Measurements from ENCODE around the gene ARFGAP2. TPM values are rescaled to one million over a fixed set of nuclear protein-coding genes. Genes with fewer than 3 reads are reported as not detected.

Gene ARFGAP2
- polyA plus RNA-seq = 10 to 100 TPM; 53.0 to 73.1 (median 64.4) TPM
- long read RNA-seq, donor 1, transcript ARFGAP2-205 (16 exons, 2,976 nt) = major isoform, 9 of 25 reads
- long read RNA-seq, donor 1, partial matches to known transcripts = 12 of 25 reads
- long read RNA-seq, donor 1, other reads (novel, unspliced or antisense) = 0 of 25 reads
- long read RNA-seq, donor 2, partial matches to known transcripts = 0 of 1 reads
- long read RNA-seq, donor 2, other reads (novel, unspliced or antisense) = 0 of 1 reads
- long read RNA-seq, donor 3, partial matches to known transcripts = 6 of 10 reads
- long read RNA-seq, donor 3, other reads (novel, unspliced or antisense) = 0 of 10 reads
- long read RNA-seq, donor 4, partial matches to known transcripts = 0 of 1 reads
- long read RNA-seq, donor 4, other reads (novel, unspliced or antisense) = 0 of 1 reads
- long read RNA-seq, donor 5 = 0 reads
- long read RNA-seq, donor 6, partial matches to known transcripts = 6 of 9 reads
- long read RNA-seq, donor 6, other reads (novel, unspliced or antisense) = 0 of 9 reads
- long read RNA-seq, donor 7 = 0 reads
- long read RNA-seq, donor 8 = 0 reads
- long read RNA-seq, donor 9, partial matches to known transcripts = 0 of 1 reads
- long read RNA-seq, donor 9, other reads (novel, unspliced or antisense) = 0 of 1 reads
- long read RNA-seq, donor 10, transcript ARFGAP2-205 (16 exons, 2,976 nt) = major isoform, 5 of 17 reads
- long read RNA-seq, donor 10, partial matches to known transcripts = 10 of 17 reads
- long read RNA-seq, donor 10, other reads (novel, unspliced or antisense) = 0 of 17 reads

GRCh38 chr11:47176328-47177228 lies at the start of gene ARFGAP2:
Gene ARFGAP2, minus strand, starts transcription at chr11:47176879. Its CDS starts 26 bp downstream, at chr11:47176853.
- Histone ChIP-seq H3K27ac (ENCODE audit: low read depth in 1 of 3, low read length in 2 of 3) (peak within 1 kb of the TSS; percentile 84 to 98 (median 91)), H3K27me3 (ENCODE audit: control insufficient read depth in 3 of 3, insufficient read depth in 3 of 3, low read length in 3 of 3) (no peaks in the 10 kb centered on the region), H3K4me1 (ENCODE audit: control insufficient read depth in 3 of 3, insufficient read depth in 2 of 3, low read depth in 1 of 3, low read length in 2 of 3) (peaks cover 2 to 26% (median 6%) of the 10 kb centered on the region in 3 donors), H3K4me3 (ENCODE audit: low read depth in 1 of 3, low read length in 3 of 3) (peak within 1 kb of the TSS; percentile 66 to 99 (median 83)), H3K9me3 (ENCODE audit: control insufficient read depth in 2 of 2, insufficient read depth in 1 of 2, low read depth in 1 of 2, low read length in 1 of 2) (no peaks in the 10 kb centered on the region), H3K36me3 (ENCODE audit: control insufficient read depth in 3 of 3, insufficient read depth in 2 of 3, low read depth in 1 of 3, low read length in 3 of 3) (peaks cover 6 to 78% (median 10%) of the 10 kb centered on the region in 3 donors)
- no peak for FAIRE-seq
- 0 to 1% (median 1%) methylated on average over 64 to 89 of the region's 89 CpGs for WGBS, 3 donors
- DNase-seq = peak; percentile 97 to 99

GRCh38 chr11:47225552-47226400 lies 49.1 kb upstream of the ARFGAP2 start:
- no peak for DNase-seq
- 91 to 96% (median 95%) methylated on average over 7 of the region's 7 CpGs for WGBS, 3 donors
- FAIRE-seq = no peak
- no peaks in the 10 kb centered on the region for H3K27me3 ChIP-seq (ENCODE audit: control insufficient read depth in 3 of 3, insufficient read depth in 3 of 3, low read length in 3 of 3)
- no peaks in the 10 kb centered on the region for H3K4me1 ChIP-seq (ENCODE audit: control insufficient read depth in 3 of 3, insufficient read depth in 2 of 3, low read depth in 1 of 3, low read length in 2 of 3)
- peaks cover 0 to 54% (median 0%) of the 10 kb centered on the region in 3 donors for H3K36me3 ChIP-seq (ENCODE audit: control insufficient read depth in 3 of 3, insufficient read depth in 2 of 3, low read depth in 1 of 3, low read length in 3 of 3)
- no peaks in the 10 kb centered on the region for H3K9me3 ChIP-seq (ENCODE audit: control insufficient read depth in 2 of 2, insufficient read depth in 1 of 2, low read depth in 1 of 2, low read length in 1 of 2)
- no peak overlapping the region for H3K27ac ChIP-seq (ENCODE audit: low read depth in 1 of 3, low read length in 2 of 3)
- no peak overlapping the region for H3K4me3 ChIP-seq (ENCODE audit: low read depth in 1 of 3, low read length in 3 of 3)

- Histone ChIP-seq H3K4me3 (ENCODE audit: low read depth in 1 of 3, low read length in 3 of 3) (no peak overlapping the region), H3K27ac (ENCODE audit: low read depth in 1 of 3, low read length in 2 of 3) (no peak overlapping the region), H3K4me1 (ENCODE audit: control insufficient read depth in 3 of 3, insufficient read depth in 2 of 3, low read depth in 1 of 3, low read length in 2 of 3) (no peaks in the 10 kb centered on the region), H3K27me3 (ENCODE audit: control insufficient read depth in 3 of 3, insufficient read depth in 3 of 3, low read length in 3 of 3) (no peaks in the 10 kb centered on the region), H3K36me3 (ENCODE audit: control insufficient read depth in 3 of 3, insufficient read depth in 2 of 3, low read depth in 1 of 3, low read length in 3 of 3) (peaks cover 0 to 45% (median 0%) of the 10 kb centered on the region in 3 donors), H3K9me3 (ENCODE audit: control insufficient read depth in 2 of 2, insufficient read depth in 1 of 2, low read depth in 1 of 2, low read length in 1 of 2) (no peaks in the 10 kb centered on the region)
- DNase-seq (no peak), FAIRE-seq (no peak)
- 90 to 100% (median 96%) methylated on average over 2 of the region's 2 CpGs for WGBS, 3 donors
Observed at GRCh38 chr11:47222696-47223095, 46.0 kb upstream of the ARFGAP2 start.

- H3K4me1 ChIP-seq (ENCODE audit: control insufficient read depth in 3 of 3, insufficient read depth in 2 of 3, low read depth in 1 of 3, low read length in 2 of 3) = peaks cover 0 to 15% (median 9%) of the 10 kb centered on the region in 3 donors
- no peak overlapping the region for H3K4me3 ChIP-seq (ENCODE audit: low read depth in 1 of 3, low read length in 3 of 3)
- peaks cover 0 to 37% (median 0%) of the 10 kb centered on the region in 3 donors for H3K36me3 ChIP-seq (ENCODE audit: control insufficient read depth in 3 of 3, insufficient read depth in 2 of 3, low read depth in 1 of 3, low read length in 3 of 3)
- H3K27me3 ChIP-seq (ENCODE audit: control insufficient read depth in 3 of 3, insufficient read depth in 3 of 3, low read length in 3 of 3) = no peaks in the 10 kb centered on the region
- H3K9me3 ChIP-seq (ENCODE audit: control insufficient read depth in 2 of 2, insufficient read depth in 1 of 2, low read depth in 1 of 2, low read length in 1 of 2) = no peaks in the 10 kb centered on the region
- whole genome bisulfite sequencing, 3 donors = 29 to 64% (median 58%) methylated on average over 1 of the region's 1 CpG
- no peak overlapping the region for H3K27ac ChIP-seq (ENCODE audit: low read depth in 1 of 3, low read length in 2 of 3)
- DNase-seq = no peak
- no peak for FAIRE-seq
Observed at GRCh38 chr11:47220401-47220821, 43.7 kb upstream of the ARFGAP2 start.

GRCh38 chr11:47216121-47216798 lies 39.6 kb upstream of the ARFGAP2 start:
- peaks cover 0 to 17% (median 9%) of the 10 kb centered on the region in 3 donors for H3K4me1 ChIP-seq (ENCODE audit: control insufficient read depth in 3 of 3, insufficient read depth in 2 of 3, low read depth in 1 of 3, low read length in 2 of 3)
- WGBS, 3 donors = 4 to 9% (median 8%) methylated on average over 12 of the region's 12 CpGs
- peak overlapping the region; percentile 9 to 97 (median 90) for H3K27ac ChIP-seq (ENCODE audit: low read depth in 1 of 3, low read length in 2 of 3)
- H3K4me3 ChIP-seq (ENCODE audit: low read depth in 1 of 3, low read length in 3 of 3) = peak overlapping the region; percentile 10 to 66 (median 38)
- DNase-seq = peak; percentile 85 to 87
- no peaks in the 10 kb centered on the region for H3K9me3 ChIP-seq (ENCODE audit: control insufficient read depth in 2 of 2, insufficient read depth in 1 of 2, low read depth in 1 of 2, low read length in 1 of 2)
- peaks cover 0 to 17% (median 0%) of the 10 kb centered on the region in 3 donors for H3K36me3 ChIP-seq (ENCODE audit: control insufficient read depth in 3 of 3, insufficient read depth in 2 of 3, low read depth in 1 of 3, low read length in 3 of 3)
- FAIRE-seq = no peak
- H3K27me3 ChIP-seq (ENCODE audit: control insufficient read depth in 3 of 3, insufficient read depth in 3 of 3, low read length in 3 of 3) = no peaks in the 10 kb centered on the region

- DNase-seq (no peak), FAIRE-seq (no peak)
- Histone ChIP-seq H3K27ac (ENCODE audit: low read depth in 1 of 3, low read length in 2 of 3) (peak overlapping the region in 2 of 3 donors; percentile 90 to 97), H3K9me3 (ENCODE audit: control insufficient read depth in 2 of 2, insufficient read depth in 1 of 2, low read depth in 1 of 2, low read length in 1 of 2) (no peaks in the 10 kb centered on the region), H3K36me3 (ENCODE audit: control insufficient read depth in 3 of 3, insufficient read depth in 2 of 3, low read depth in 1 of 3, low read length in 3 of 3) (peaks cover 0 to 12% (median 0%) of the 10 kb centered on the region in 3 donors), H3K27me3 (ENCODE audit: control insufficient read depth in 3 of 3, insufficient read depth in 3 of 3, low read length in 3 of 3) (no peaks in the 10 kb centered on the region), H3K4me1 (ENCODE audit: control insufficient read depth in 3 of 3, insufficient read depth in 2 of 3, low read depth in 1 of 3, low read length in 2 of 3) (peaks cover 0 to 17% (median 9%) of the 10 kb centered on the region in 3 donors), H3K4me3 (ENCODE audit: low read depth in 1 of 3, low read length in 3 of 3) (peak overlapping the region; percentile 50 to 66 (median 62))
- WGBS, 3 donors = 2 to 6% (median 5%) methylated on average over 15 of the region's 15 CpGs
Observed at GRCh38 chr11:47215366-47215910, 38.8 kb upstream of the ARFGAP2 start.

All from small intestine (tissue), 16 donors.